H9 (cell line): ENCODE data around the gene SLC13A5. TPM values are rescaled to one million over a fixed set of nuclear protein-coding genes. Genes with fewer than 3 reads are reported as not detected.

Experiments used
- DNase-seq: peaks from one replicate; pipeline ENCODE4 v3.0.0-alpha.2; 2017
- H2AFZ ChIP-seq: one replicate; pipeline ENCODE4 v1.6.1; 2013; ENCODE audit warnings: mild to moderate bottlenecking, low read length, control low read depth, moderate library complexity
- H2AK5ac ChIP-seq: 2 replicates; pipeline ENCODE4 v1.6.1; 2013; ENCODE audit warnings: low read length, control low read depth, mixed read lengths; ENCODE audit not compliant: insufficient read length
- H2BK120ac ChIP-seq: one replicate; pipeline ENCODE4 v1.6.1; 2013; ENCODE audit warnings: low read depth, mild to moderate bottlenecking, low read length, control low read depth, inconsistent platforms; ENCODE audit not compliant: poor library complexity, severe bottlenecking
- H2BK12ac ChIP-seq: 2 replicates; pipeline ENCODE4 v1.6.1; 2013; ENCODE audit warnings: low read length, control low read depth, mixed read lengths, low read depth; ENCODE audit not compliant: insufficient read length
- H2BK15ac ChIP-seq: 2 replicates; pipeline ENCODE4 v1.6.1; 2013; ENCODE audit warnings: low read depth, low read length, control low read depth
- H2BK20ac ChIP-seq: one replicate; pipeline ENCODE4 v1.6.1; 2013; ENCODE audit warnings: low read depth, mild to moderate bottlenecking, low read length, control low read depth, inconsistent platforms; ENCODE audit not compliant: poor library complexity, severe bottlenecking
- H2BK5ac ChIP-seq: 2 replicates; pipeline ENCODE4 v1.6.1; 2013; ENCODE audit warnings: low read length, control low read depth, mixed read lengths; ENCODE audit not compliant: insufficient read length
- H3K14ac ChIP-seq: 2 replicates; pipeline ENCODE4 v1.6.1; 2013; ENCODE audit warnings: low read length, control low read depth; ENCODE audit not compliant: insufficient read depth
- H3K18ac ChIP-seq: 2 replicates; pipeline ENCODE4 v1.6.1; 2013; ENCODE audit warnings: low read depth, mild to moderate bottlenecking, mixed read lengths, low read length, control low read depth; ENCODE audit not compliant: insufficient read length
- H3K23ac ChIP-seq: 2 replicates; pipeline ENCODE4 v1.6.1; 2013; ENCODE audit warnings: low read length, control low read depth, mixed read lengths, low read depth; ENCODE audit not compliant: insufficient read length
- H3K23me2 ChIP-seq: 2 replicates; pipeline ENCODE4 v1.6.1; 2013; ENCODE audit warnings: low read depth, mild to moderate bottlenecking, mixed read lengths, low read length, control low read depth; ENCODE audit not compliant: insufficient read length, poor library complexity, severe bottlenecking
- H3K27ac ChIP-seq: 2 replicates; pipeline ENCODE4 v1.5.1; 2013; ENCODE audit warnings: low read length, control low read depth, mixed read lengths, low read depth; ENCODE audit not compliant: insufficient read length
- H3K27me3 ChIP-seq: 2 replicates; pipeline ENCODE4 v1.6.1; 2013; ENCODE audit warnings: low read length, control low read depth, inconsistent platforms; ENCODE audit not compliant: insufficient read depth
- H3K4ac ChIP-seq: 2 replicates; pipeline ENCODE4 v1.6.1; 2013; ENCODE audit warnings: low read depth, mild to moderate bottlenecking, control low read depth, inconsistent platforms, low read length, moderate library complexity
- H3K4me1 ChIP-seq: 2 replicates; pipeline ENCODE4 v1.6.1; 2013; ENCODE audit warnings: low read length, control low read depth, inconsistent platforms; ENCODE audit not compliant: insufficient read depth
- H3K4me2 ChIP-seq: 2 replicates; pipeline ENCODE4 v1.6.1; 2013; ENCODE audit warnings: low read length, control low read depth, mixed read lengths; ENCODE audit not compliant: insufficient read length, insufficient read depth
- H3K56ac ChIP-seq: 2 replicates; pipeline ENCODE4 v1.6.1; 2013; ENCODE audit warnings: low read depth, mild to moderate bottlenecking, mixed read lengths, low read length, control low read depth; ENCODE audit not compliant: insufficient read length
- H3K79me1 ChIP-seq: 2 replicates; pipeline ENCODE4 v1.6.1; 2013; ENCODE audit warnings: low read depth, mild to moderate bottlenecking, moderate library complexity, low read length, control low read depth, inconsistent platforms; ENCODE audit not compliant: insufficient read depth, poor library complexity, severe bottlenecking
- H3K79me2 ChIP-seq: 2 replicates; pipeline ENCODE4 v1.6.1; 2013; ENCODE audit warnings: low read length, control low read depth, inconsistent platforms; ENCODE audit not compliant: insufficient read depth
- H3K9ac ChIP-seq: 2 replicates; pipeline ENCODE4 v1.6.1; 2013; ENCODE audit warnings: low read length, control low read depth, mixed read lengths; ENCODE audit not compliant: insufficient read length; ENCODE audit errors: extremely low read depth
- H3K9me3 ChIP-seq: one replicate; pipeline ENCODE4 v1.6.1; 2013; ENCODE audit warnings: low read depth, low read length, inconsistent platforms; ENCODE audit not compliant: control insufficient read depth
- H3T11ph ChIP-seq: one replicate; pipeline ENCODE4 v1.6.1; 2013; ENCODE audit warnings: mild to moderate bottlenecking, low read length, control low read depth, inconsistent platforms
- H4K20me1 ChIP-seq: one replicate; pipeline ENCODE4 v1.6.1; 2013; ENCODE audit not compliant: control insufficient read depth, insufficient read length, insufficient read depth
- H4K5ac ChIP-seq: 2 replicates; pipeline ENCODE4 v1.6.1; 2013; ENCODE audit warnings: low read depth, mild to moderate bottlenecking, mixed read lengths, low read length, control low read depth; ENCODE audit not compliant: insufficient read length
- H4K8ac ChIP-seq: replicated peaks from 2 replicates; pipeline ENCODE4 v1.6.1; 2013; ENCODE audit warnings: low read length, control low read depth, mixed read lengths, low read depth; ENCODE audit not compliant: insufficient read length
- H4K91ac ChIP-seq: 2 replicates; pipeline ENCODE4 v1.6.1; 2013; ENCODE audit warnings: low read depth, mild to moderate bottlenecking, moderate library complexity, mixed read lengths, low read length, control low read depth; ENCODE audit not compliant: insufficient read length
- H3K27ac Mint-ChIP-seq, 3 experiments: 2 replicates in 2 of 3; 3 replicates in 1 of 3; pipeline ENCODE4 v1.8.0; 2020 to 2021; ENCODE audit warnings: mixed read lengths in 3 of 3, mild to moderate bottlenecking in 1 of 3, moderate library complexity in 1 of 3
- H3K27me3 Mint-ChIP-seq: 2 replicates; pipeline ENCODE4 v1.8.0; 2021; ENCODE audit warnings: low read depth, mild to moderate bottlenecking, moderate library complexity, mixed read lengths
- H3K36me3 Mint-ChIP-seq, 3 experiments: 2 replicates in 2 of 3; 3 replicates in 1 of 3; pipeline ENCODE4 v1.8.0; 2020 to 2021; ENCODE audit warnings: low read depth in 3 of 3, mixed read lengths in 3 of 3; ENCODE audit not compliant: insufficient read depth in 1 of 3
- H3K4me1 Mint-ChIP-seq, 2 experiments: 2 replicates each; pipeline ENCODE4 v1.8.0; 2020; ENCODE audit warnings: mixed read lengths in 2 of 2
- H3K4me3 Mint-ChIP-seq, 2 experiments: 2 replicates in 1 of 2; 3 replicates in 1 of 2; pipeline ENCODE4 v1.8.0; 2020 to 2021; ENCODE audit warnings: mild to moderate bottlenecking in 2 of 2, mixed read lengths in 2 of 2, moderate library complexity in 1 of 2
- H3K9me3 Mint-ChIP-seq, 2 experiments: 2 replicates in 1 of 2; 3 replicates in 1 of 2; pipeline ENCODE4 v1.8.0; 2020; ENCODE audit warnings: mild to moderate bottlenecking in 2 of 2, mixed read lengths in 2 of 2, moderate library complexity in 1 of 2
- CTCF ChIP-seq: fragments of 200-600 bp; sonication (generic); conservative IDR thresholded peaks from 3 replicates; pipeline ENCODE4 v1.8.0; 2021; ENCODE audit warnings: antibody characterized with exemption, mild to moderate bottlenecking
- WGBS: extraction: QIAGEN DNeasy Blood & Tissue Kit; methylation state at CpG from one replicate; pipeline ENCODE4 v1.1.7; 2013; ENCODE audit warnings: missing lambda C conversion rate, low lambda C conversion rate, mixed read lengths; ENCODE audit not compliant: insufficient read length; ENCODE audit errors: extremely low coverage; 5-methylcytosine and 5-hydroxymethylcytosine counted together
- total RNA-seq: library from RNA; stranded (reverse); gene quantifications from 2 replicates; pipeline ENCODE4 v1.2.1, GENCODE V29; 2021

Gene SLC13A5
- total RNA-seq, 1 experiment from 2014 or later = 1.6 TPM

GRCh38 chr17:6753006-6753445, 39.9 kb upstream of the SLC13A5 start:
- H3K27me3 Mint-ChIP-seq = peaks cover 1% of the 10 kb centered on the region
- peaks cover 9% of the 10 kb centered on the region; the same call in 1 of the 2 replicates for H3K4me1 ChIP-seq
- no peak overlapping the region for H3K9ac ChIP-seq
- no peak overlapping the region for H2BK5ac ChIP-seq
- no peak overlapping the region for H2BK20ac ChIP-seq
- no peak overlapping the region for H4K5ac ChIP-seq
- peaks cover 25 to 27% of the 10 kb centered on the region in 2 experiments for H3K4me1 Mint-ChIP-seq
- no peak overlapping the region for H4K91ac ChIP-seq
- no peak overlapping the region for H3K4me2 ChIP-seq
- H3K79me1 ChIP-seq = no peaks in the 10 kb centered on the region
- H2BK15ac ChIP-seq = no peak overlapping the region
- H3K27ac Mint-ChIP-seq = peak overlapping the region; percentile 52 to 92 (median 72); a peak in 5 of 7 replicates
- no peak overlapping the region for H4K8ac ChIP-seq
- peaks cover 4 to 6% of the 10 kb centered on the region in 2 experiments; a peak in 3 of 5 replicates for H3K9me3 Mint-ChIP-seq
- no peak overlapping the region for H3K27ac ChIP-seq
- no peak overlapping the region for H3T11ph ChIP-seq
- no peak overlapping the region for H3K56ac ChIP-seq
- H3K14ac ChIP-seq = no peak overlapping the region
- H3K79me2 ChIP-seq = no peaks in the 10 kb centered on the region
- no peaks in the 10 kb centered on the region for H3K27me3 ChIP-seq
- peak; percentile 63 for DNase-seq
- no peak overlapping the region for H3K4me3 Mint-ChIP-seq
- TF ChIP-seq CTCF = no peak
- H2BK12ac ChIP-seq = no peak overlapping the region
- H2BK120ac ChIP-seq = no peak overlapping the region
- peak overlapping the region; percentile 27 for H3K18ac ChIP-seq
- whole genome bisulfite sequencing = no CpG with 5 or more reads among the region's 9 CpGs
- no peaks in the 10 kb centered on the region for H3K9me3 ChIP-seq
- no peak overlapping the region for H3K4ac ChIP-seq
- no peaks in the 10 kb centered on the region for H4K20me1 ChIP-seq
- H3K23me2 ChIP-seq = no peaks in the 10 kb centered on the region
- H3K23ac ChIP-seq = no peak overlapping the region
- peaks cover 0 to under 1% (median 0%) of the 10 kb centered on the region in 3 experiments; a peak in 1 of 7 replicates for H3K36me3 Mint-ChIP-seq
- H2AFZ ChIP-seq = no peak overlapping the region
- H2AK5ac ChIP-seq = no peak overlapping the region
